Measurements from ENCODE around the gene TMEM131.
"Not testable (repeated sequence)": the region's sequence is repeated elsewhere in the genome, so short reads cannot be mapped to it uniquely, and the experiment has no call there.

GRCh38 chr2:97824011-97824410 is 171.7 kb downstream of the TMEM131 start:
- TF ChIP-seq CTCF (conservative IDR thresholded peaks at IDR 0.05; ENCODE audit: low read depth, low read length); EZH2 (IDR thresholded peaks at IDR 0.05; ENCODE audit: borderline replicate concordance, low read depth, low read length, poor library complexity, severe bottlenecking): not testable (repeated sequence)
